GM19239 (cell line): ENCODE measurements around the gene STYX.

Source experiments
- DNase-seq: peaks from one replicate; pipeline ENCODE4 v3.0.0; 2011; ENCODE audit warnings: low spot score; ENCODE audit not compliant: insufficient read length
- FAIRE-seq: peaks from 2 replicates; lab custom pipeline; 2011; peaks lifted over from hg19 to GRCh38; lab: Jason Lieb, UNC

The STYX gene

GRCh38 chr14:52781629-52782028, 51.7 kb downstream of the STYX start:
- DNase-seq (no peak), FAIRE-seq (no peak)

GRCh38 chr14:52783206-52783605, 53.2 kb downstream of the STYX start:
- DNase-seq (no peak), FAIRE-seq (no peak)

GRCh38 chr14:52786887-52787286, 56.9 kb downstream of the STYX start:
- DNase-seq (no peak), FAIRE-seq (no peak)

GRCh38 chr14:52789118-52789517, 59.2 kb downstream of the STYX start:
- no peak for FAIRE-seq
- DNase-seq, result no peak

GRCh38 chr14:52790011-52790755, 60.2 kb downstream of the STYX start:
- no peak for FAIRE-seq

GRCh38 chr14:52790756-52791222, 60.8 kb downstream of the STYX start:
- FAIRE-seq (no peak), DNase-seq (peak; percentile 5)

More at GRCh38 chr14:52790011-52790755, 60.2 kb downstream of the STYX start:
- DNase-seq, result no peak

GRCh38 chr14:52791223-52792096, 61.5 kb downstream of the STYX start, which contains the start of gene GNPNAT1:
Gene GNPNAT1 (minus strand): TSS chr14:52791607. CDS start chr14:52784650, 6,957 bp downstream.
- FAIRE-seq, result peak; percentile 82
- DNase-seq, result peak; percentile 90

GRCh38 chr14:52792097-52792415, 62.1 kb downstream of the STYX start:
- FAIRE-seq, result no peak
- no peak for DNase-seq

GRCh38 chr14:52793061-52793460, 63.1 kb downstream of the STYX start:
- FAIRE-seq (no peak), DNase-seq (no peak)

- FAIRE-seq (no peak), DNase-seq (no peak)
Observed at GRCh38 chr14:52797653-52798052, 67.7 kb downstream of the STYX start.

- no peak for FAIRE-seq
- DNase-seq, result no peak
Observed at GRCh38 chr14:52798826-52799225, 68.9 kb downstream of the STYX start.

GRCh38 chr14:52801014-52801712, 71.2 kb downstream of the STYX start:
- DNase-seq (no peak), FAIRE-seq (no peak)

- FAIRE-seq, result no peak
- DNase-seq, result no peak
Observed at GRCh38 chr14:52802597-52802996, 72.6 kb downstream of the STYX start.

- FAIRE-seq (no peak), DNase-seq (no peak)
Observed at GRCh38 chr14:52806115-52806514, 76.1 kb downstream of the STYX start.

- FAIRE-seq (no peak), DNase-seq (no peak)
Observed at GRCh38 chr14:52808101-52808500, 78.1 kb downstream of the STYX start.

- FAIRE-seq, result no peak
- DNase-seq, result no peak
Observed at GRCh38 chr14:52821805-52822250, 91.9 kb downstream of the STYX start.

- DNase-seq (no peak), FAIRE-seq (no peak)
Observed at GRCh38 chr14:52824462-52824861, 94.5 kb downstream of the STYX start.
